SK-N-SH (cell line): ENCODE measurements around the gene DERA. TPM values are rescaled to one million over a fixed set of nuclear protein-coding genes. Genes with fewer than 3 reads are reported as not detected.
A peak's percentile ranks its signal among the peaks of the same experiment; 100 is the strongest.

Experiments used
- CTCF ChIA-PET: fragments of 300-600, 350-600 bp; formaldehyde crosslinking; extraction: SDS; loops from one replicate; lab custom pipeline; 2021; lab: Yijun Ruan, JAX
- POLR2A ChIA-PET: fragments of 350-600 bp; sonication (Branson Sonifier 250); formaldehyde crosslinking; extraction: SDS; loops from one replicate; lab custom pipeline; 2020; ENCODE audit warnings: antibody characterized with exemption, inconsistent platforms; lab: Yijun Ruan, JAX
- DNase-seq: peaks from one replicate; pipeline ENCODE4 v3.0.0; 2012
- H2AFZ ChIP-seq: fragments of 200-600 bp; sonication (generic); 2 replicates; pipeline ENCODE4 v1.8.1; 2016; ENCODE audit warnings: antibody characterized with exemption, mild to moderate bottlenecking, low read depth
- H3F3A ChIP-seq: fragments of 200-600 bp; sonication (generic); replicated peaks from 2 replicates; pipeline ENCODE3; 2016; ENCODE audit warnings: antibody characterized with exemption, mild to moderate bottlenecking; ENCODE audit not compliant: insufficient read depth
- H3K27ac ChIP-seq, 2 experiments: fragments of 200-500 bp in 1 of 2; fragments of 200-600 bp in 1 of 2; sonication (Bioruptor generic) in 1 of 2; sonication (generic), shearing (Covaris generic) in 1 of 2; 2 replicates each; pipeline versions ENCODE4 v1.5.1 to v1.6.1; 2014 to 2016; ENCODE audit warnings: low read depth in 2 of 2, inconsistent platforms in 1 of 2, low read length in 1 of 2, mild to moderate bottlenecking in 1 of 2, mixed read lengths in 1 of 2
- H3K27me3 ChIP-seq: fragments of 200-600 bp; sonication (generic), shearing (Covaris generic); 2 replicates; pipeline ENCODE4 v1.6.1; 2016; ENCODE audit warnings: mixed run types; ENCODE audit not compliant: insufficient read depth
- H3K36me3 ChIP-seq, 2 experiments: fragments of 200-500 bp in 1 of 2; fragments of 200-600 bp in 1 of 2; sonication (Bioruptor generic) in 1 of 2; sonication (generic) in 1 of 2; replicated peaks in 1 of 2; 2 replicates each; pipeline versions ENCODE3 to v1.5.1; 2014 to 2016; ENCODE audit warnings: low read length in 1 of 2, mild to moderate bottlenecking in 1 of 2; ENCODE audit not compliant: insufficient read depth in 2 of 2, control insufficient read depth in 1 of 2
- H3K4me1 ChIP-seq, 2 experiments: fragments of 200-500 bp in 1 of 2; fragments of 200-600 bp in 1 of 2; sonication (Bioruptor generic) in 1 of 2; sonication (generic), shearing (Covaris generic) in 1 of 2; 2 replicates each; pipeline versions ENCODE4 v1.5.1 to v1.6.1; 2014 to 2016; ENCODE audit warnings: low read depth in 1 of 2, low read length in 1 of 2, mixed run types in 1 of 2; ENCODE audit not compliant: insufficient read depth in 2 of 2, control insufficient read depth in 1 of 2
- H3K4me2 ChIP-seq: fragments of 200-600 bp; sonication (generic), shearing (Covaris generic); 2 replicates; pipeline ENCODE4 v1.6.1; 2017; ENCODE audit warnings: mixed run types
- H3K4me3 ChIP-seq, 2 experiments: fragments of 200-500 bp in 1 of 2; fragments of 200-600 bp in 1 of 2; sonication (Bioruptor generic) in 1 of 2; sonication (generic), shearing (Covaris generic) in 1 of 2; 2 replicates each; pipeline versions ENCODE4 v1.5.1 to v1.8.1; 2014 to 2016; ENCODE audit warnings: low read depth in 2 of 2, inconsistent platforms in 1 of 2, low read length in 1 of 2, mild to moderate bottlenecking in 1 of 2, mixed read lengths in 1 of 2, moderate library complexity in 1 of 2
- H3K79me2 ChIP-seq: fragments of 200-600 bp; sonication (generic); 2 replicates; pipeline ENCODE4 v1.8.1; 2017; ENCODE audit warnings: mild to moderate bottlenecking; ENCODE audit not compliant: insufficient read depth
- H3K9ac ChIP-seq: fragments of 200-600 bp; sonication (generic); 2 replicates; pipeline ENCODE4 v1.6.1; 2017; ENCODE audit warnings: mixed run types
- H3K9me2 ChIP-seq: fragments of 200-600 bp; sonication (generic); 2 replicates; pipeline ENCODE4 v1.6.1; 2017; ENCODE audit warnings: mixed run types
- H3K9me3 ChIP-seq: fragments of 200-600 bp; sonication (generic); 2 replicates; pipeline ENCODE4 v1.6.1; 2017; ENCODE audit warnings: mixed run types, mild to moderate bottlenecking, moderate library complexity
- H4K20me1 ChIP-seq: fragments of 200-600 bp; sonication (generic); 2 replicates; pipeline ENCODE4 v1.6.1; 2017; ENCODE audit warnings: mild to moderate bottlenecking, mixed run types; ENCODE audit not compliant: insufficient read depth
- CHD2 ChIP-seq: fragments of 150-350 bp; IDR thresholded peaks from 2 replicates; pipeline ENCODE4 v1.6.1; 2018; ENCODE audit warnings: low read length; ENCODE audit not compliant: partially characterized antibody
- CTCF ChIP-seq: fragments of 200-600 bp; sonication (generic); IDR thresholded peaks from 2 replicates; pipeline ENCODE4 v1.6.1; 2017; ENCODE audit warnings: antibody characterized with exemption, mild to moderate bottlenecking, moderate library complexity
- ELF1 ChIP-seq: IDR thresholded peaks from 2 replicates; pipeline ENCODE4 v1.4.0; 2012
- EP300 ChIP-seq, 2 experiments: IDR thresholded peaks; 2 replicates each; pipeline versions ENCODE4 v1.4.0 to v1.6.1; 2012; ENCODE audit warnings: borderline replicate concordance in 1 of 2, low read depth in 1 of 2, low read length in 1 of 2
- FOXJ3 ChIP-seq: sonication (generic); formaldehyde crosslinking; IDR thresholded peaks from 2 replicates; pipeline ENCODE4 v1.5.1; 2020; ENCODE audit warnings: mild to moderate bottlenecking, missing genetic modification reagents
- FOXM1 ChIP-seq: IDR thresholded peaks from 2 replicates; pipeline ENCODE4 v1.4.0; 2012; ENCODE audit warnings: low read depth, mild to moderate bottlenecking
- GABPA ChIP-seq: IDR thresholded peaks from 2 replicates; pipeline ENCODE4 v1.4.0; 2012; ENCODE audit warnings: low read depth, mild to moderate bottlenecking
- GATA2 ChIP-seq: sonication (generic); formaldehyde crosslinking; IDR thresholded peaks from 2 replicates; pipeline ENCODE4 v1.5.0; 2020; ENCODE audit warnings: mild to moderate bottlenecking, missing genetic modification reagents
- JUND ChIP-seq: IDR thresholded peaks from 2 replicates; pipeline ENCODE4 v1.4.0; 2012
- MAX ChIP-seq: IDR thresholded peaks from 2 replicates; pipeline ENCODE4 v1.4.0; 2012; ENCODE audit warnings: low read depth
- MEF2A ChIP-seq: IDR thresholded peaks from 2 replicates; pipeline ENCODE4 v1.4.0; 2012; ENCODE audit warnings: low read depth, borderline replicate concordance
- MXI1 ChIP-seq: IDR thresholded peaks from 2 replicates; pipeline ENCODE4 v1.6.1; 2012; ENCODE audit warnings: mild to moderate bottlenecking, low read depth, low read length, improper control_type of control experiment
- NFIC ChIP-seq: IDR thresholded peaks from 2 replicates; pipeline ENCODE4 v1.4.0; 2012; ENCODE audit warnings: borderline replicate concordance
- NRF1 ChIP-seq: IDR thresholded peaks from 2 replicates; pipeline ENCODE4 v1.6.1; 2012; ENCODE audit warnings: low read depth, mild to moderate bottlenecking, low read length
- PBX3 ChIP-seq: IDR thresholded peaks from 2 replicates; pipeline ENCODE4; 2012
- POLR2AphosphoS5 ChIP-seq: IDR thresholded peaks from 2 replicates; pipeline ENCODE4 v1.6.1; 2012; ENCODE audit warnings: low read depth, low read length
- RAD21 ChIP-seq: IDR thresholded peaks from 2 replicates; pipeline ENCODE4 v1.6.1; 2012; ENCODE audit warnings: mild to moderate bottlenecking, low read length
- RCOR1 ChIP-seq: fragments of 150-350 bp; IDR thresholded peaks from 2 replicates; pipeline ENCODE4 v1.6.1; 2017; ENCODE audit warnings: antibody characterized with exemption, low read length
- REST ChIP-seq: IDR thresholded peaks from 2 replicates; pipeline ENCODE4 v1.6.1; 2012; ENCODE audit warnings: mild to moderate bottlenecking, low read depth, low read length, moderate library complexity
- RFX5 ChIP-seq: IDR thresholded peaks from 2 replicates; pipeline ENCODE4 v1.6.1; 2012; ENCODE audit warnings: mild to moderate bottlenecking, improper control_type of control experiment, low read length
- SIN3A ChIP-seq: IDR thresholded peaks from 2 replicates; pipeline ENCODE4 v1.6.1; 2012; ENCODE audit warnings: low read depth, mild to moderate bottlenecking, low read length, moderate library complexity, borderline replicate concordance
- SMC3 ChIP-seq: IDR thresholded peaks from 2 replicates; pipeline ENCODE4 v1.6.1; 2012; ENCODE audit warnings: low read depth, low read length, improper control_type of control experiment
- TAF1 ChIP-seq: IDR thresholded peaks from 2 replicates; pipeline ENCODE4 v1.6.1; 2012; ENCODE audit warnings: low read depth, mild to moderate bottlenecking, low read length, moderate library complexity, borderline replicate concordance
- TCF12 ChIP-seq: IDR thresholded peaks from 2 replicates; pipeline ENCODE4 v1.4.0; 2012
- TEAD4 ChIP-seq: IDR thresholded peaks from 2 replicates; pipeline ENCODE4 v1.4.0; 2012; ENCODE audit warnings: mild to moderate bottlenecking, borderline replicate concordance; ENCODE audit not compliant: insufficient read depth
- USF1 ChIP-seq: IDR thresholded peaks from 2 replicates; pipeline ENCODE4 v1.4.0; 2012; ENCODE audit warnings: low read depth, borderline replicate concordance
- WGBS: methylation state at CpG from one replicate; pipeline ENCODE4 v1.1.6; 2017; ENCODE audit warnings: low lambda C conversion rate; 5-methylcytosine and 5-hydroxymethylcytosine counted together
- polyA plus RNA-seq, 3 experiments: library from polyadenylated mRNA; depleted of rRNA; stranded (reverse); fragments of >200 nt; gene quantifications; 2 replicates each; pipeline ENCODE4 v1.2.3, GENCODE V29; 2012

The DERA gene
- polyA plus RNA-seq, 1 of the 3 experiments (the other 2 are of a cell fraction), result 16.6 TPM

GRCh38 chr12:15882118-15882971 lies 28.8 kb upstream of the DERA start, which contains the start of gene STRAP:
Gene STRAP (plus strand): TSS chr12:15882387. CDS start chr12:15882708, 321 bp downstream.
- CTCF ChIA-PET, result interaction anchor here (0.6 to 2.5 kb wide), 5 partner anchors 9 to 33 kb away, joined by 3 to 20 read pairs (median 4); partner anchors contain the start of gene DERA

More at GRCh38 chr12:15882118-15882971, 28.8 kb upstream of the DERA start, which contains the start of gene STRAP:
- peak; percentile 88 for DNase-seq
- peaks cover 51% of the 10 kb centered on the region for H3K79me2 ChIP-seq
- no peaks in the 10 kb centered on the region for H3K9me3 ChIP-seq
- peak within 1 kb of the TSS; percentile 96 for H2AFZ ChIP-seq
- TF ChIP-seq ELF1 (peak; percentile 39; the same call in 1 of the 2 replicates), GABPA (peak; percentile 91), FOXJ3 (CRISPR knock-in tag) (no peak), CHD2 (peak; percentile 64), MEF2A (no peak), GATA2 (CRISPR knock-in tag) (0 out of 2 replicates have a peak, but pooled peaks have one; percentile 8), EP300 (IDR thresholded peaks at IDR 0.05; ENCODE audit: borderline replicate concordance in 1 of 2, low read depth in 1 of 2, low read length in 1 of 2) (no peak), NFIC (no peak), RAD21 (no peak), USF1 (no peak), FOXM1 (no peak), TCF12 (no peak), SIN3A (peak; percentile 14; the same call in 1 of the 2 replicates), JUND (no peak), TEAD4 (no peak), PBX3 (no peak), TAF1 (peak; percentile 83), MAX (peak; percentile 51; the same call in 1 of the 2 replicates), CTCF (no peak), REST (no peak), RFX5 (peak; percentile 61; the same call in 1 of the 2 replicates), POLR2AphosphoS5 (peak; percentile 98), NRF1 (peak; percentile 63), RCOR1 (0 out of 2 replicates have a peak, but pooled peaks have one; percentile 9), SMC3 (no peak), MXI1 (peak; percentile 43)
- peak within 1 kb of the TSS; percentile 76 to 98 for H3K4me3 ChIP-seq
- peak within 1 kb of the TSS; percentile 95 to 96 for H3K27ac ChIP-seq
- H3K4me2 ChIP-seq, result peak within 1 kb of the TSS; percentile 86
- H3K9ac ChIP-seq, result peak within 1 kb of the TSS; percentile 92
- peaks cover 5 to 16% of the 10 kb centered on the region in 2 experiments for H3K4me1 ChIP-seq
- POLR2A ChIA-PET, result interaction anchor here (0.6 to 0.8 kb wide), 2 partner anchors 30 to 1555 kb away, joined by 3 read pairs; no protein-coding TSS in a partner anchor
- H3F3A ChIP-seq, result peaks cover 7% of the 10 kb centered on the region
- H3K36me3 ChIP-seq, result peaks cover 21 to 30% of the 10 kb centered on the region in 2 experiments
- peaks cover 45% of the 10 kb centered on the region for H4K20me1 ChIP-seq
- H3K9me2 ChIP-seq, result no peaks in the 10 kb centered on the region
- H3K27me3 ChIP-seq, result no peaks in the 10 kb centered on the region
- WGBS, result under 1% methylated on average over 48 of the region's 63 CpGs
